ENCODE measurements around the gene ZBED4.
A peak's percentile ranks its signal among the peaks of the same experiment; 100 is the strongest.

Gene ZBED4

GRCh38 chr22:49936018-49936972 is 82.7 kb downstream of the ZBED4 start:
- peak; percentile 70 for DNase-seq (ENCODE audit: low spot score)

GRCh38 chr22:49936973-49937757 is 83.5 kb downstream of the ZBED4 start:
- no peak for DNase-seq (ENCODE audit: low spot score)

DNA sequence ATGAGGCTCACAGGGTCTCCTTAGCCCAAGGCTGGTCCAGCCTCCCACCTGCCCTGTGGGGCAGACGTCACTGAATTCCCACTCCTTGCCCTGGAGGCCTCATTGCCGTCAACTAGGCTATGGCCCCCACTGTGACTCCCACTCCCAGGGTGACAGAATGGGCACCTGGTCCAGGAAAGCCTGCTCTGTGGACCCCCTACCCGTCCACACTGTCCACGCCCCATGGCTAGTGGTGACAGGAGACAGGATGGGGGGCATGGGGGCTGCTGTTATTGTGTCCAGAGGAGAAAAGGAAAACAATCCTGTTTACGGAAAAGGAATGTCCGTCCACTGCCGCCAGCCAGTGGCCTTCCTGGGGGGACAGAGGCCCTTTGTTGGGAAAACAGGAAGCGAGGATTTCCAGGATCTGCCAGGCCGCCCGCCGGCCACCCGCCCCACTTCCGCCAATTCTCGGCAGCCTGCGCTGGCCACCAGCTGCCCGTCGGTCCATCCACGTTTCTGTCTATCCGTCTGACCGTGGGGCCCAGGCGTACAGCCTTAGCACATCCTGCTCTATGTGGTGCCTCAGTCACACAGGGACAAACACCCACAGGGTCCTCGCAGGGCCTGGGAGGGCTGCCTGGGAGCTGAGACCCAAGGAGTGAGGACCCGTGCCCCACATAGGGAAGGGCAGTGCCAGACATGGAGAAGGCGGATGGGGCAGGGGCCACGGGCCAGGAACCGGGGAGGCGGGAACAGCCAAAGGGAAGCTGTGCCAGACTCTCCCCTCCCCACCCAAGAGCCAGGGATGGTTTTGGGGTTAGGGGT is 84.3 kb downstream of the ZBED4 start:
- DNase-seq (ENCODE audit: low spot score): no peak

- DNase-seq (ENCODE audit: low spot score): no peak
These were observed 85.0 kb downstream of the ZBED4 start for GRCh38 chr22:49938565-49939136.

Measured in RKO (cell line).